Aorta (tissue), 5 donors: Measurements from ENCODE around the gene NLN. TPM values are rescaled to one million over a fixed set of nuclear protein-coding genes. Genes with fewer than 3 reads are reported as not detected.

ENCODE experiments used
- ATAC-seq: fragments of 200-7000 bp; cut with Tn5 transposase; one replicate; pipeline ENCODE4 v1.9.1; 2022; ENCODE audit warnings: moderate library complexity; ENCODE audit not compliant: low FRiP score
- DNase-seq, 2 donors: peaks; one replicate each; pipeline ENCODE4 v3.0.0-alpha.2; 2020
- H3K27ac ChIP-seq, 2 donors: one replicate each; pipeline ENCODE4 v1.5.1; 2013; ENCODE audit warnings: low read length in 2 of 2, mild to moderate bottlenecking in 2 of 2, moderate library complexity in 2 of 2, control low read depth in 1 of 2, inconsistent platforms in 1 of 2, low read depth in 1 of 2
- H3K27me3 ChIP-seq, 2 donors: one replicate each; pipeline ENCODE4 v1.6.1; 2013; ENCODE audit warnings: control low read depth in 1 of 2, low read length in 1 of 2, mild to moderate bottlenecking in 1 of 2, moderate library complexity in 1 of 2; ENCODE audit not compliant: insufficient read depth in 2 of 2, control insufficient read depth in 1 of 2
- H3K36me3 ChIP-seq, 2 donors: one replicate each; pipeline ENCODE4 v1.6.1; 2013; ENCODE audit warnings: control low read depth in 1 of 2, low read length in 1 of 2, mild to moderate bottlenecking in 1 of 2; ENCODE audit not compliant: insufficient read depth in 2 of 2, control insufficient read depth in 1 of 2
- H3K4me1 ChIP-seq, 2 donors: one replicate each; pipeline ENCODE4 v1.6.1; 2013; ENCODE audit warnings: low read length in 2 of 2, control low read depth in 1 of 2, mild to moderate bottlenecking in 1 of 2, moderate library complexity in 1 of 2; ENCODE audit not compliant: insufficient read depth in 2 of 2, control insufficient read depth in 1 of 2
- H3K4me3 ChIP-seq, 2 donors: one replicate each; pipeline ENCODE4 v1.5.1; 2013; ENCODE audit warnings: low read length in 2 of 2, control low read depth in 1 of 2, mild to moderate bottlenecking in 1 of 2
- H3K9me3 ChIP-seq: one replicate; pipeline ENCODE4 v1.6.1; 2013; ENCODE audit warnings: mild to moderate bottlenecking, low read length; ENCODE audit not compliant: control insufficient read depth
- WGBS, 2 donors: extraction: QIAGEN DNeasy Blood & Tissue Kit; methylation state at CpG; one replicate each; pipeline ENCODE4 v1.1.7; 2013; 5-methylcytosine and 5-hydroxymethylcytosine counted together
- intact Hi-C, 2 donors: fragments of 100-400 bp; cut with DNase I; formaldehyde crosslinking; loops; one replicate each; pipeline versions ENCODE4 v1.14.2 to v1.15.0; 2022
- polyA plus RNA-seq, 2 donors: library from polyadenylated mRNA; stranded (reverse); fragments of 200-250 nt; gene quantifications; one replicate each; pipeline ENCODE4 v1.2.3, GENCODE V29; 2013
- total RNA-seq, 2 donors: library from RNA; stranded (reverse); fragmentation: NEBNext Ultra II Directional; extraction: Animal tissue kit (Norgen Biotek cat#: 25700); gene quantifications; one replicate each; pipeline ENCODE4 v1.2.1, GENCODE V29; 2021
- donor health status: healthy with polysubstance abuse.
- donor health status: Bipolar disorder and iron deficiency.
- donor health status: DM: no; HTN: no; CAD: no.
- donor health status: DM: no; HTN: no; CAD: no.
- donor health status: DM: yes; HTN: yes; CAD: no.

Gene NLN
- total and polyA plus RNA-seq, 4 donors = 2.5 to 16.5 (median 10.5) TPM

DNA sequence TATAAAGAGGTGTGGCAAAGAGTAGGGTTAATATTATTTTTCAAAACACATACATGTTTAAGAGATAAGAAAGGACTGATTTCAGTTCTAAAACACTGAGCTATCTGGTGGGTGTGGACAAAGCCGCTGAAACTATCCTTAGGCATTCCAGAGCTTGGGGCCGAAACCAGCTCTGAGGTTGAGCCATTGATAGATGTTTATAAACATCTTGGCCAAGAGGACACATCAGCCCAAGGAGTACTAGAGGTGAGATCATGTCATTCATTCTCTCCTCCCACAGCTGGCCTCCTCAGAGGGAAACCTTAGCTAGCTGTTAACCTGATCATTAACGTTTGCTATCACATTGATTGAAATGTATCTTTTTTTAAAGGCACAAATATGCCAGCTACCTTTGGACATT is 89.9 kb downstream of the NLN start:
- WGBS, 2 donors = 82 to 87% methylated on average over 3 of the region's 3 CpGs
- ATAC-seq (no peak), DNase-seq (no peak)
- no peak overlapping the region for H3K4me3 ChIP-seq
- no peak overlapping the region for H3K27ac ChIP-seq
- H3K4me1 ChIP-seq = peaks cover 0 to 2% of the 10 kb centered on the region in 2 donors
- H3K9me3 ChIP-seq = no peaks in the 10 kb centered on the region
- H3K27me3 ChIP-seq = no peaks in the 10 kb centered on the region
- intact Hi-C loops = no loop called here
- peaks cover 0 to 5% of the 10 kb centered on the region in 2 donors for H3K36me3 ChIP-seq

DNA sequence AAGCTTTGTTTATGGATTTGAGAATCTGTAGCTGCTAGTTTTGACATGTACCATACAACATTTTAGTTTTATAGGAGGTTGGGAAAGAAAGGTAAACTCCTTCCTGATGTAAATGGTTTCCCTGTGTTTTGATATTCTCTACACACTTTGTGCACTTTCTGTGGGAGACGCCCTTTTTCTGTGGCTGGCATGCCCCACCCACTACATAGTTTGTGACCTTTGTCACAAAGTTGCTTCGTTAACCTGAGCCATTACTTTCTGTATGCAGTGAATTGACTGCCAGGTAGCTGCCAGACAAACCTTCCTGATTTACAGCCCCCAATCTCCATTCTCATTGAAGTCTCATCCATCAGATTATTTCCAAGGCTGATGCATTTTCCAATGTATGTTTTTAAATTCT is 90.6 kb downstream of the NLN start:
- no peak for DNase-seq
- no peak for ATAC-seq
- Histone ChIP-seq H3K4me1 (peaks cover 0 to 2% of the 10 kb centered on the region in 2 donors), H3K27ac (no peak overlapping the region), H3K27me3 (no peaks in the 10 kb centered on the region), H3K4me3 (no peak overlapping the region), H3K9me3 (no peaks in the 10 kb centered on the region), H3K36me3 (peaks cover 0 to 5% of the 10 kb centered on the region in 2 donors)
- WGBS, 2 donors = 89 to 94% methylated on average over 2 of the region's 2 CpGs
- intact Hi-C loops = no loop called here

GRCh38 chr5:65813174-65813573 is 91.2 kb downstream of the NLN start:
- peaks cover 0 to 2% of the 10 kb centered on the region in 2 donors for H3K4me1 ChIP-seq
- ATAC-seq = no peak
- intact Hi-C loops = no loop called here
- H3K4me3 ChIP-seq = no peak overlapping the region
- H3K36me3 ChIP-seq = peaks cover 0 to 5% of the 10 kb centered on the region in 2 donors
- no peak overlapping the region for H3K27ac ChIP-seq
- DNase-seq = no peak
- no peaks in the 10 kb centered on the region for H3K9me3 ChIP-seq
- no peaks in the 10 kb centered on the region for H3K27me3 ChIP-seq

DNA sequence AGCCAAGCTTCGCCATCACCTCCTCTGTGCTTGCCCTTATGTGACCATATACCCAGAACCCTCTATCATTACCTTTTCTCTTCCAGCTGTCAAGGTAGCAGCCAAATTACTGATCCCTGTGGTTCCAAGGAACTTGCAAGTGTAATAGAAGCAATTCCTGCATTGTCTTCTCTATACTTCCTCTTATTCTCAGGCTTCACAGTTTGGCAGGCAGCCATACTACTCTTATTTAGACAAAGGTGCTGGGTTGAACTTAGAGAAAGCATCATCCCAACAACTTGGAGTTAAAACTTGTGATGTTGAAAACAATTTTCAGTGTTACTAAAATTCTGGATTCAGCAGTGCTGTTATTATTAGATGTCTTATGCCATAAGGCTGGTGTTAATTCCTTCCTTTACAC is 93.2 kb downstream of the NLN start:
- H3K4me3 ChIP-seq = no peak overlapping the region
- ATAC-seq (no peak), DNase-seq (no peak)
- H3K27ac ChIP-seq = no peak overlapping the region
- intact Hi-C loops = no loop called here
- 99 to 100% methylated on average over 1 of the region's 1 CpG for WGBS, 2 donors
- no peaks in the 10 kb centered on the region for H3K27me3 ChIP-seq
- no peaks in the 10 kb centered on the region for H3K4me1 ChIP-seq
- peaks cover 0 to 5% of the 10 kb centered on the region in 2 donors for H3K36me3 ChIP-seq
- H3K9me3 ChIP-seq = no peaks in the 10 kb centered on the region

DNA sequence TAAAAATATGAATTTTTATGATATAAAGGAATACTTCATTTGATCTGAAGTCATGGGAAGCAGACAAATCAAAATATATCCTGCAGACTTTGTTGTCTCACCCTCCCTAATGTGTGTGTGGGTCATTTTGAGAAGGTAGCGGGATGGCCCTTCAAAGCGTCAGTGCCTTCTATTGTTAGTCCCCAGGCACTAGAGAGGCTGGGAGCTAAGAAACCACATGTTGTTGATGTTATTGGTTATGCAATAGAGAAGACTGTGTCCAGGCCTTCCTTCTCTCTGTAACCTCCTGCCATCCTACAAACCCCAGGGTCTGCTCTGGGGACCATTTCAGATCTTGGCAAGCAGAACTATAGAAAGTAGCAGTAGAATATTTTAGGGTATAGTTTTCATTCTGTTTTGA is 94.7 kb downstream of the NLN start:
- H3K27me3 ChIP-seq = no peaks in the 10 kb centered on the region
- DNase-seq (no peak), ATAC-seq (no peak)
- peaks cover 0 to 5% of the 10 kb centered on the region in 2 donors for H3K36me3 ChIP-seq
- H3K4me3 ChIP-seq = no peak overlapping the region
- H3K4me1 ChIP-seq = no peaks in the 10 kb centered on the region
- no peaks in the 10 kb centered on the region for H3K9me3 ChIP-seq
- WGBS, 2 donors = 94 to 100% methylated on average over 2 of the region's 2 CpGs
- H3K27ac ChIP-seq = no peak overlapping the region
- intact Hi-C loops = no loop called here

- Histone ChIP-seq H3K27ac (no peak overlapping the region), H3K9me3 (no peaks in the 10 kb centered on the region), H3K27me3 (no peaks in the 10 kb centered on the region), H3K36me3 (peaks cover 0 to 5% of the 10 kb centered on the region in 2 donors), H3K4me3 (no peak overlapping the region), H3K4me1 (no peaks in the 10 kb centered on the region)
- 88 to 89% methylated on average over 4 of the region's 4 CpGs for WGBS, 2 donors
- DNase-seq (no peak), ATAC-seq (no peak)
- intact Hi-C loops = no loop called here
Observed at GRCh38 chr5:65817931-65818330, 95.9 kb downstream of the NLN start.

DNA sequence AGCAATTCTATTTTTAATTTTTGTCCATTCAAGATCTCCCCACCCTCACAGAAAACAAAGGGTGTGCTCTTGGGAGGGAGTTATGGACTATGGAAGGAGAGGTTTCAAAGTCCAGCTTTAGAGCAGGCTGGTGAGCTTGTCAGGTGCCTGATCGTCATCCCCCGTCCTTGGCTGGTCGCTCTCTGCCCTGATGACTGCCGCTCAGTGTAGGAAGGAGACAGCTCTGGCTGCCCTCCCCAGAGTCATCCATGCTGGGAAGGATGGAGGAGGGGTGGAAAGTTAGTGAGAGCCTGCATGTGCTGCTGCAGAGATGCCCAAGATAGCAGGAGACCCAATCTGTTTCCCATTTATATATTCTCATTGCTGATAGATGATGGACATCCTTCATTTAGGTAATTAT is 96.6 kb downstream of the NLN start:
- no peak for ATAC-seq
- intact Hi-C loops = no loop called here

GRCh38 chr5:65819215-65819904 is 97.4 kb downstream of the NLN start:
- peaks cover 0 to 3% of the 10 kb centered on the region in 2 donors for H3K36me3 ChIP-seq
- WGBS, 2 donors = 58 to 60% methylated on average over 3 of the region's 3 CpGs
- no peaks in the 10 kb centered on the region for H3K4me1 ChIP-seq
- no peaks in the 10 kb centered on the region for H3K27me3 ChIP-seq
- intact Hi-C loops = no loop called here
- H3K27ac ChIP-seq = no peak overlapping the region
- no peaks in the 10 kb centered on the region for H3K9me3 ChIP-seq
- no peak for DNase-seq
- ATAC-seq = no peak
- no peak overlapping the region for H3K4me3 ChIP-seq

More for the DNA sequence above, 96.6 kb downstream of the NLN start:
- 94 to 97% methylated on average over 4 of the region's 4 CpGs for WGBS, 2 donors
- H3K4me1 ChIP-seq = no peaks in the 10 kb centered on the region
- no peak for DNase-seq
- H3K4me3 ChIP-seq = no peak overlapping the region
- peaks cover 0 to 3% of the 10 kb centered on the region in 2 donors for H3K36me3 ChIP-seq
- no peaks in the 10 kb centered on the region for H3K9me3 ChIP-seq
- H3K27ac ChIP-seq = no peak overlapping the region
- H3K27me3 ChIP-seq = no peaks in the 10 kb centered on the region

DNA sequence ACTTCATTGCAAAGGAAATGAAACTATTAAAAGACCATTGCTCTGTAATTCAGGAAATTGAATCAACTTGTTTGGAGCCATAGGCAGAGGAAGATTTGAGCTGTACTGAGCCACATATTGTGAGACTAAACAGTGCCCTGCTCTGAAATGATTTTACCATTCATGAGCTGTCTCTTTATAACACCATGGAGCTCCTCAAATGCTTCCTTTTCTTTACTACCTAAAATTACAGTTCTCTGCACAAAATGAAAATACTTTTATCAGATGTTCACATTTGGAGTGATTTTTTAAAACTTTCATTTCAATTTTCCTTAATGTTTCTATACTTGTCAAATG is 97.9 kb downstream of the NLN start:
- Histone ChIP-seq H3K36me3 (peaks cover 0 to 3% of the 10 kb centered on the region in 2 donors), H3K27ac (no peak overlapping the region), H3K4me3 (no peak overlapping the region), H3K4me1 (no peaks in the 10 kb centered on the region), H3K9me3 (no peaks in the 10 kb centered on the region), H3K27me3 (no peaks in the 10 kb centered on the region)
- intact Hi-C loops = no loop called here
- ATAC-seq = no peak
- no peak for DNase-seq
